Stimulated activated CD4-positive, alpha-beta T cell treated with anti-CD3 and anti-CD28 coated beads, Interleukin-2, amount 100 ng/mL, for 4 hours (primary cell): ENCODE results near the gene CANT1.

Experiments
- DNase-seq: peaks from one replicate; pipeline ENCODE4 v3.0.0-alpha.2; 2020; ENCODE audit warnings: low read depth

Gene CANT1

GRCh38 chr17:79007504-79008381 lies 1.8 kb downstream of the CANT1 start:
- no peak for DNase-seq

GRCh38 chr17:79006794-79007503 lies 2.6 kb downstream of the CANT1 start:
- no peak for DNase-seq

- no peak for DNase-seq
These were observed 3.5 kb downstream of the CANT1 start for GRCh38 chr17:79006046-79006445.

- no peak for DNase-seq
These were observed 4.3 kb downstream of the CANT1 start for GRCh38 chr17:79005063-79005861.

- DNase-seq: no peak
These were observed 5.7 kb downstream of the CANT1 start for GRCh38 chr17:79003661-79004411.

GRCh38 chr17:79002796-79003593 lies 6.6 kb downstream of the CANT1 start:
- DNase-seq: no peak

- no peak for DNase-seq
These were observed 7.3 kb downstream of the CANT1 start for GRCh38 chr17:79002291-79002690.

GRCh38 chr17:79001190-79002020 lies 8.2 kb downstream of the CANT1 start:
- no peak for DNase-seq

- DNase-seq: no peak
These were observed 9.0 kb downstream of the CANT1 start for GRCh38 chr17:79000396-79001189.

GRCh38 chr17:78999947-79000395 lies 9.6 kb downstream of the CANT1 start:
- no peak for DNase-seq

- DNase-seq: no peak
These were observed 10.4 kb downstream of the CANT1 start for GRCh38 chr17:78999056-78999768.

GRCh38 chr17:78998311-78999055 lies 11.1 kb downstream of the CANT1 start:
- no peak for DNase-seq

- no peak for DNase-seq
These were observed 11.7 kb downstream of the CANT1 start for GRCh38 chr17:78997881-78998280.

- DNase-seq: no peak
These were observed 12.3 kb downstream of the CANT1 start for GRCh38 chr17:78997231-78997741.

GRCh38 chr17:78996781-78997201 lies 12.8 kb downstream of the CANT1 start:
- DNase-seq: no peak

GRCh38 chr17:78995761-78996451 lies 13.7 kb downstream of the CANT1 start:
- DNase-seq: no peak
